Neural cell (in vitro differentiated cells): Measurements from ENCODE around the gene XDH. TPM values are rescaled to one million over a fixed set of nuclear protein-coding genes. Genes with fewer than 3 reads are reported as not detected.

Experiments used
- H2AFZ ChIP-seq: fragments of 200-600, 300-800 bp; sonication (generic), shearing (Covaris generic); 2 replicates; pipeline ENCODE4 v1.6.0; 2014; ENCODE audit warnings: low read depth, mild to moderate bottlenecking, antibody characterized with exemption, low read length, moderate library complexity
- H3F3A ChIP-seq: fragments of 200-600 bp; shearing (Covaris generic); 2 replicates; pipeline ENCODE4 v1.6.1; 2016; ENCODE audit warnings: mild to moderate bottlenecking, moderate library complexity, mixed read lengths, antibody characterized with exemption, low read length; ENCODE audit not compliant: insufficient read depth, poor library complexity, severe bottlenecking
- H3K27ac ChIP-seq: fragments of 200-600, 300-800 bp; sonication (generic), shearing (Covaris generic); 2 replicates; pipeline ENCODE4 v1.5.1; 2014; ENCODE audit warnings: mild to moderate bottlenecking, low read length, moderate library complexity
- H3K27me3 ChIP-seq: fragments of 300-800, 200-600 bp; sonication (generic), shearing (Covaris generic); 2 replicates; pipeline ENCODE4 v1.6.0; 2014; ENCODE audit warnings: mild to moderate bottlenecking, low read depth, low read length, moderate library complexity; ENCODE audit not compliant: insufficient read depth
- H3K36me3 ChIP-seq: fragments of 300-800, 200-600 bp; sonication (generic), shearing (Covaris generic); 2 replicates; pipeline ENCODE4 v1.5.1; 2014; ENCODE audit warnings: mild to moderate bottlenecking, antibody characterized with exemption, low read length, moderate library complexity; ENCODE audit not compliant: insufficient read depth
- H3K4me2 ChIP-seq: fragments of 300-800, 200-600 bp; sonication (generic), shearing (Covaris generic); 2 replicates; pipeline ENCODE4 v1.6.0; 2014; ENCODE audit warnings: mild to moderate bottlenecking, low read length
- H3K4me3 ChIP-seq: fragments of 300-800, 200-600 bp; sonication (generic), shearing (Covaris generic); 2 replicates; pipeline ENCODE4 v1.5.1; 2014; ENCODE audit warnings: mild to moderate bottlenecking, low read length, moderate library complexity
- H3K79me2 ChIP-seq: fragments of 200-600 bp; shearing (Covaris generic); replicated peaks from 2 replicates; pipeline ENCODE4 v1.6.0; 2014; ENCODE audit warnings: mild to moderate bottlenecking, low read length, moderate library complexity; ENCODE audit not compliant: insufficient read depth
- H3K9ac ChIP-seq: fragments of 300-800, 200-600 bp; sonication (generic), shearing (Covaris generic); 2 replicates; pipeline ENCODE4 v1.6.1; 2016; ENCODE audit warnings: mild to moderate bottlenecking, low read length, mixed read lengths
- H3K9me2 ChIP-seq: fragments of 200-600 bp; shearing (Covaris generic); 2 replicates; pipeline ENCODE4 v1.6.1; 2016; ENCODE audit warnings: mild to moderate bottlenecking, low read length, mixed read lengths; ENCODE audit not compliant: insufficient read depth
- H3K9me3 ChIP-seq: fragments of 200-600, 300-800 bp; sonication (generic), shearing (Covaris generic); 2 replicates; pipeline ENCODE4 v1.6.1; 2016; ENCODE audit warnings: mild to moderate bottlenecking, mixed run types, low read length, moderate library complexity, mixed read lengths
- H4K20me1 ChIP-seq: fragments of 200-600 bp; shearing (Covaris generic); 2 replicates; pipeline ENCODE4 v1.6.1; 2016; ENCODE audit warnings: mild to moderate bottlenecking, mixed run types; ENCODE audit not compliant: insufficient read depth
- CTCF ChIP-seq: fragments of 450-650 bp; IDR thresholded peaks from 2 replicates; pipeline ENCODE4 v1.5.1; 2014; ENCODE audit warnings: antibody characterized with exemption, mild to moderate bottlenecking, moderate library complexity; ENCODE audit not compliant: poor library complexity, severe bottlenecking
- EP300 ChIP-seq: fragments of 450-650 bp; conservative IDR thresholded peaks from 2 replicates; pipeline ENCODE4 v1.6.1; 2014; ENCODE audit warnings: antibody characterized with exemption, mild to moderate bottlenecking, moderate library complexity; ENCODE audit not compliant: poor library complexity, severe bottlenecking
- EZH2 ChIP-seq: fragments of 200-600, 300-800 bp; shearing (Covaris generic), sonication (generic); IDR thresholded peaks from 2 replicates; pipeline ENCODE4 v1.6.1; 2014; ENCODE audit warnings: antibody characterized with exemption, low read length, borderline replicate concordance, mild to moderate bottlenecking; ENCODE audit not compliant: insufficient read depth, poor library complexity, severe bottlenecking
- MXI1 ChIP-seq: fragments of 450-650 bp; conservative IDR thresholded peaks from 2 replicates; pipeline ENCODE4 v1.6.1; 2014; ENCODE audit warnings: antibody characterized with exemption, mild to moderate bottlenecking; ENCODE audit not compliant: poor library complexity, severe bottlenecking
- POLR2AphosphoS5 ChIP-seq: IDR thresholded peaks from 2 replicates; pipeline ENCODE4 v1.6.1; 2012
- RAD21 ChIP-seq: fragments of 450-650 bp; conservative IDR thresholded peaks from 2 replicates; pipeline ENCODE4 v1.6.1; 2014; ENCODE audit warnings: antibody characterized with exemption, mild to moderate bottlenecking, moderate library complexity
- REST ChIP-seq: IDR thresholded peaks from 2 replicates; pipeline ENCODE4 v1.6.1; 2012; ENCODE audit warnings: borderline replicate concordance
- SMC3 ChIP-seq: fragments of 450-650 bp; conservative IDR thresholded peaks from 2 replicates; pipeline ENCODE4 v1.6.1; 2014; ENCODE audit warnings: antibody characterized with exemption, mild to moderate bottlenecking, moderate library complexity; ENCODE audit not compliant: poor library complexity
- TAF1 ChIP-seq: IDR thresholded peaks from 2 replicates; pipeline ENCODE4 v1.6.1; 2012; ENCODE audit warnings: low read depth
- polyA plus RNA-seq: library from polyadenylated mRNA; depleted of rRNA; stranded (reverse); fragments of >200 nt; gene quantifications from 2 replicates; pipeline ENCODE4 v1.2.3, GENCODE V29; 2014

The XDH gene
- polyA plus RNA-seq, 1 donor from 2014 or later, result 0.48 TPM

GRCh38 chr2:31387850-31388249 is 26.7 kb downstream of the XDH start:
- no peak overlapping the region for H3K4me3 ChIP-seq
- no peaks in the 10 kb centered on the region for H3K9me3 ChIP-seq
- TF ChIP-seq CTCF (no peak), RAD21 (no peak), EZH2 (no peak), MXI1 (no peak), EP300 (no peak), REST (no peak), POLR2AphosphoS5 (no peak), TAF1 (no peak), SMC3 (no peak)
- no peak overlapping the region for H3K4me2 ChIP-seq
- H3K27me3 ChIP-seq, result no peaks in the 10 kb centered on the region
- no peak overlapping the region for H2AFZ ChIP-seq
- no peaks in the 10 kb centered on the region for H4K20me1 ChIP-seq
- no peak overlapping the region for H3K27ac ChIP-seq
- H3K9ac ChIP-seq, result no peak overlapping the region
- H3F3A ChIP-seq, result no peaks in the 10 kb centered on the region
- no peaks in the 10 kb centered on the region for H3K79me2 ChIP-seq
- no peaks in the 10 kb centered on the region for H3K36me3 ChIP-seq
- H3K9me2 ChIP-seq, result no peaks in the 10 kb centered on the region

GRCh38 chr2:31386648-31387047 is 27.9 kb downstream of the XDH start:
- H3K4me2 ChIP-seq, result no peak overlapping the region
- no peak overlapping the region for H3K9ac ChIP-seq
- H2AFZ ChIP-seq, result no peak overlapping the region
- H4K20me1 ChIP-seq, result no peaks in the 10 kb centered on the region
- no peak overlapping the region for H3K4me3 ChIP-seq
- H3K9me2 ChIP-seq, result no peaks in the 10 kb centered on the region
- H3K9me3 ChIP-seq, result no peaks in the 10 kb centered on the region
- H3K27me3 ChIP-seq, result no peaks in the 10 kb centered on the region
- H3K79me2 ChIP-seq, result no peaks in the 10 kb centered on the region
- no peaks in the 10 kb centered on the region for H3F3A ChIP-seq
- TF ChIP-seq SMC3 (no peak), POLR2AphosphoS5 (no peak), CTCF (no peak)
- H3K27ac ChIP-seq, result no peak overlapping the region
- no peaks in the 10 kb centered on the region for H3K36me3 ChIP-seq
